ENCODE results near the gene PPP1R14B.

Gene PPP1R14B

DNA sequence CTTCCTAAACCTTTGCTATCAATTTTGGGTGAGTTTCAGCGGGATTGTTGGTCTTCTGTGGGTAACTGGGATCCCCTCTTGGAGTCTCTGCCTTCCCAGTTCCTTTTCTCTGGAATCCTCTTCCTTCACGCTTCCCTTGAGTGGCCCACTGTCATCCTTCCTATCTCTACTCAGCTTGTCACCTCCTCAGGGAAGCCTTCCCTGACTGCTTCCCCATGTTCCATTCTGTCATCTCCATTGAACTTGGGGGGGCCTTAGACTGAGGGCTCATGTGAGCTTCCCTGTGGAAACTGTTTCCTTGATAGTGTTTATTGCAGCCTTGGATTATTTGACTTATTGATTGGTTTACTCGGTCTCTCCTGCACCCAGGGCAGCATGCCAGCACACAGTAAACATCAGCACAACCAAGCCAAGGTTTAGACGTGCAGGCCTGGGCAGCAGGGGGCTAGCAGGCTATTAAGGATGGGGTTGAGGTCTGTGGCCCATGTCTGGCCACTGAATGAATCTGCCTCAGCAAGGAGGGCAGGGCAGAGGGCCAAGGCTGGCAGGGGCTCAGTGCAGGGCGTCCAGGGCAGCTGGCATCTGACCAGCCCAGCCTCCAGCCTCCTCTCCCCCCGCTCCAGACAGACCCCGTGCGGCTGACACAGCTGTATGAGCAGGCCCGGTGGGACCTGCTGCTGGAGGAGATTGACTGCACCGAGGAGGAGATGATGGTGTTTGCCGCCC is 28.0 kb downstream of the PPP1R14B start:
- CTCF ChIA-PET = interaction anchor here (16.7 to 30.9 kb wide), 2 partner anchors 8 to 10 kb away, joined by 368 read pairs; partner anchors contain the start of genes DNAJC4, FERMT3, FKBP2 and NUDT22
- POLR2A ChIA-PET = interaction anchor here (1.0 kb wide), 1 partner anchor 22 kb away, joined by 3 read pairs; no protein-coding TSS in a partner anchor
- TF ChIP-seq, protein P1, sequence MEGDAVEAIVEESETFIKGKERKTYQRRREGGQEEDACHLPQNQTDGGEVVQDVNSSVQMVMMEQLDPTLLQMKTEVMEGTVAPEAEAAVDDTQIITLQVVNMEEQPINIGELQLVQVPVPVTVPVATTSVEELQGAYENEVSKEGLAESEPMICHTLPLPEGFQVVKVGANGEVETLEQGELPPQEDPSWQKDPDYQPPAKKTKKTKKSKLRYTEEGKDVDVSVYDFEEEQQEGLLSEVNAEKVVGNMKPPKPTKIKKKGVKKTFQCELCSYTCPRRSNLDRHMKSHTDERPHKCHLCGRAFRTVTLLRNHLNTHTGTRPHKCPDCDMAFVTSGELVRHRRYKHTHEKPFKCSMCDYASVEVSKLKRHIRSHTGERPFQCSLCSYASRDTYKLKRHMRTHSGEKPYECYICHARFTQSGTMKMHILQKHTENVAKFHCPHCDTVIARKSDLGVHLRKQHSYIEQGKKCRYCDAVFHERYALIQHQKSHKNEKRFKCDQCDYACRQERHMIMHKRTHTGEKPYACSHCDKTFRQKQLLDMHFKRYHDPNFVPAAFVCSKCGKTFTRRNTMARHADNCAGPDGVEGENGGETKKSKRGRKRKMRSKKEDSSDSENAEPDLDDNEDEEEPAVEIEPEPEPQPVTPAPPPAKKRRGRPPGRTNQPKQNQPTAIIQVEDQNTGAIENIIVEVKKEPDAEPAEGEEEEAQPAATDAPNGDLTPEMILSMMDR (IDR thresholded peaks at IDR 0.05; ENCODE audit: control extremely low read depth, extremely low read depth, low read depth, missing control alignments) = no peak
- DNase-seq (ENCODE audit: extremely low spot score) = no peak

DNA sequence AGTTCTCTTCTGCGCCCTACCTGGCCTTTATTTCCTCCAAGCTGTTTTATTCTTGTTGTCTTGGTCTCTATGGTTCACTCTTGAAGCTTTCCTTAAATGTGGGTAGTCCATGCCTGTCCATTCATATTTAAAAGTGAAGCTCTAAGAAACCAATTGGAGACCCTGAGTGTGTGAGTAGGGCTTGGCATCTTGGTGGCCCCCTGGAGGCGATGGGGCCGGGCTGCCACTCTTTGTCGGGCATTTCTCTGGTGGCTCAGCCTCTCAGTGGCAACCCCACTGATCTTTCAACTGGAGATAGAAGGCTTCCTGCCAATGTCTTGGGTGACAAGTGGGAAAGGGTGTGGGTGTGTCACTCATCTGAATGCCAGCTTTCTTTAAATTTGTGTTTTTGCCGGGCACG is 29.9 kb downstream of the PPP1R14B start:
- ChIA-PET CTCF (interaction anchor here (0.9 to 30.9 kb wide), 4 partner anchors 6 to 115 kb away, joined by 3 to 368 read pairs (median 196); partner anchors contain the start of genes DNAJC4, FERMT3, FKBP2 and NUDT22), POLR2A (interaction anchor here (1.2 to 1.9 kb wide), 2 partner anchors 10 kb away, joined by 4 to 10 read pairs; partner anchors contain the start of genes FERMT3 and NUDT22)
- TF ChIP-seq, protein P1 (IDR thresholded peaks at IDR 0.05; ENCODE audit: control extremely low read depth, extremely low read depth, low read depth, missing control alignments) = no peak
- DNase-seq (ENCODE audit: extremely low spot score) = no peak

DNA sequence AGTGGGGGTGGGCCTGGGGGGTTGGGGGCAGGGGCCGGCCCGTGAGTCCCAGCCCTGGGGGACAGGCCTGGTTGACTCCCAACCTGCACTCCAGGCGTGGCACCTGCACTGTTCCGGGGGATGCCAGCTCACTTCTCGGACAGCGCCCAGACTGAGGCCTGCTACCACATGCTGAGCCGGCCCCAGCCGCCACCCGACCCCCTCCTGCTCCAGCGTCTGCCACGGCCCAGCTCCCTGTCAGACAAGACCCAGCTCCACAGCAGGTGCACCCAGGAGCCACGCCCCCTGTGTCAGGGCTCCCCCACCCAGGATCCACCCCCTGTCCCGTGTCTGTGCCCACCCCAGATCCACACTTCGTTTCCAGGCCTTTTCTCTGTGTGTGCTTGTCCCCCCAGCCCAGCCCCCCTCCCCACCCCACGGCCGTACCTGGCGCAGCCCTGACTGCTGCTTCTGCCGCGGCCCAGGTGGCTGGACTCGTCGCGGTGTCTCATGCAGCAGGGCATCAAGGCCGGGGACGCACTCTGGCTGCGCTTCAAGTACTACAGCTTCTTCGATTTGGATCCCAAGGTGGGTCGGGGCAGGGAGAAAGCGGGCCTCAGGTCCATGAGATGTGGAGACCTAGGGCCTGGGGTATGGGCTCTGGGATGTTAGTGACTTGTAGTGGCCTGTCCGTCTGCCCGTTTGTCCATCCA is 35.4 kb downstream of the PPP1R14B start:
- TF ChIP-seq, protein P1 (IDR thresholded peaks at IDR 0.05; ENCODE audit: control extremely low read depth, extremely low read depth, low read depth, missing control alignments) = no peak
- CTCF ChIA-PET = interaction anchor here (2.0 to 16.7 kb wide), 3 partner anchors 18 to 92 kb away, joined by 7 to 368 read pairs (median 10); partner anchors contain the start of genes DNAJC4, FKBP2, NUDT22 and TRPT1
- POLR2A ChIA-PET = no interaction called here
- DNase-seq (ENCODE audit: extremely low spot score) = no peak

DNA sequence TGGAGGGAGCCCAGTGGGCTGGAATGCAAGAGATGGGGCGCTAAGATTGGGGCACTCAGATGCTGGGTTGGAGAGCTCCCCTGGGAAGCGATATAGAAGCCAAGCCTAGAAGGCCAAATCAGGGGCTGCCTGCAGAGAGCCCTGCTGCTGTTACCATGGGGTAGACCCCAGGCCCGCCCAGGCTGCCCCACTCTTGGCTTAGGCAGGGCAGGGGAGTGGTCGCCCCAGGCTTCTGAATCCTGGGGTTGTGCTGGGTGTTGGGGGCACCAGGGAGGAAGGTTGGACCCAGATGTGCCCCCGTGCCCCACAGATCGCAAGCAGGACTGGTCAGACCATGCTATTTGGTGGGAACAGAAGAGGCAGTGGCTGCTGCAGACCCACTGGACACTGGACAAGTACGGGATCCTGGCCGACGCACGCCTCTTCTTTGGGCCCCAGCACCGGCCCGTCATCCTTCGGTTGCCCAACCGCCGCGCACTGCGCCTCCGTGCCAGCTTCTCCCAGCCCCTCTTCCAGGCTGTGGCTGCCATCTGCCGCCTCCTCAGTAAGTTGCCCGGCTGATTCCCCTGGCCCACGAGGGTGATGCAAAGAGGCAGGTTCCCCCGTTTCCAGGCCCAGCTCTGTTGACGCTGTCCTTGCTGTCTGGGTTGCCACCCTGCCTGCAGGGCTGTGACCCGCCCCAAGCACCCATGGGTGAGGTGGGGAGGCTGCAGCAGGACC is 36.3 kb downstream of the PPP1R14B start:
- TF ChIP-seq, protein P1 (IDR thresholded peaks at IDR 0.05; ENCODE audit: control extremely low read depth, extremely low read depth, low read depth, missing control alignments) = no peak
- CTCF ChIA-PET = interaction anchor here (2.0 to 16.7 kb wide), 3 partner anchors 18 to 92 kb away, joined by 7 to 368 read pairs (median 219); partner anchors contain the start of genes CATSPERZ, DNAJC4, ESRRA and FKBP2
- DNase-seq (ENCODE audit: extremely low spot score) = no peak
- POLR2A ChIA-PET = no interaction called here

DNA sequence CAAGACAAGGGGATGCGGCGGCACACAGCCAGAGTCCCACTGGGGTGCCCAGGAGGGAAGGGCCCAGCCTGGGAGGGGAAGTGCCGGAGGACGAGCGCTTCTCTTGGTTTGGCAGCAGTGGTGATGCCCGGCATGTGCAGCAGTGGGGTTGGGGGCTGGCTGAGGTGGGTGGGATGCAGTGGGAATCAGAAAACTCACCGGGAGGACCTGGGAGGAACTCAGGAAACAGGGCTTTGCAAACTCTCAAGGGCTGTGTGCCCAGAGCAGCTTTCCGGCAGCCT is 37.2 kb downstream of the PPP1R14B start:
- no peak for DNase-seq (ENCODE audit: extremely low spot score)
- ChIA-PET POLR2A (interaction anchor here (2.0 kb wide), 1 partner anchor 60 kb away, joined by 5 read pairs; no protein-coding TSS in a partner anchor), CTCF (interaction anchor here (14.6 to 16.7 kb wide), 2 partner anchors 19 to 93 kb away, joined by 219 to 368 read pairs; partner anchors contain the start of genes CATSPERZ, DNAJC4, ESRRA and FKBP2)
- TF ChIP-seq, protein P1 (IDR thresholded peaks at IDR 0.05; ENCODE audit: control extremely low read depth, extremely low read depth, low read depth, missing control alignments) = no peak
